Suprapubic skin (tissue), 3 donors: ENCODE results near the gene FRMD4A.

Experiments
- POLR2A ChIP-seq, 2 donors: fragments of 450-650 bp; IDR thresholded peaks; one replicate each; pipeline ENCODE4 v1.6.1; 2017; ENCODE audit warnings: antibody characterized with exemption in 2 of 2, mild to moderate bottlenecking in 2 of 2, moderate library complexity in 2 of 2
- TF ChIP-seq, protein P1 (sequence below), 2 donors: fragments of 200-600 bp in 1 of 2; fragments of 450-650 bp in 1 of 2; sonication (generic) in 1 of 2; IDR thresholded peaks; one replicate each; pipeline ENCODE4 v1.5.1; 2016 to 2019; ENCODE audit warnings: antibody characterized with exemption in 2 of 2, mild to moderate bottlenecking in 1 of 2, moderate library complexity in 1 of 2

GRCh38 chr10:13631594-13631993, 699.1 kb downstream of the FRMD4A start:
- no peak for TF ChIP-seq POLR2A (IDR thresholded peaks at IDR 0.05)
- TF ChIP-seq, protein P1, sequence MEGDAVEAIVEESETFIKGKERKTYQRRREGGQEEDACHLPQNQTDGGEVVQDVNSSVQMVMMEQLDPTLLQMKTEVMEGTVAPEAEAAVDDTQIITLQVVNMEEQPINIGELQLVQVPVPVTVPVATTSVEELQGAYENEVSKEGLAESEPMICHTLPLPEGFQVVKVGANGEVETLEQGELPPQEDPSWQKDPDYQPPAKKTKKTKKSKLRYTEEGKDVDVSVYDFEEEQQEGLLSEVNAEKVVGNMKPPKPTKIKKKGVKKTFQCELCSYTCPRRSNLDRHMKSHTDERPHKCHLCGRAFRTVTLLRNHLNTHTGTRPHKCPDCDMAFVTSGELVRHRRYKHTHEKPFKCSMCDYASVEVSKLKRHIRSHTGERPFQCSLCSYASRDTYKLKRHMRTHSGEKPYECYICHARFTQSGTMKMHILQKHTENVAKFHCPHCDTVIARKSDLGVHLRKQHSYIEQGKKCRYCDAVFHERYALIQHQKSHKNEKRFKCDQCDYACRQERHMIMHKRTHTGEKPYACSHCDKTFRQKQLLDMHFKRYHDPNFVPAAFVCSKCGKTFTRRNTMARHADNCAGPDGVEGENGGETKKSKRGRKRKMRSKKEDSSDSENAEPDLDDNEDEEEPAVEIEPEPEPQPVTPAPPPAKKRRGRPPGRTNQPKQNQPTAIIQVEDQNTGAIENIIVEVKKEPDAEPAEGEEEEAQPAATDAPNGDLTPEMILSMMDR (IDR thresholded peaks at IDR 0.05): no peak
